Thoracic aorta (tissue), 2 donors: ENCODE data around the gene TMTC2. TPM values are rescaled to one million over a fixed set of nuclear protein-coding genes. Genes with fewer than 3 reads are reported as not detected.

Source experiments
- ATAC-seq: fragments of 150-250 bp; one replicate; pipeline ENCODE4 v1.8.0; 2017; ENCODE audit warnings: low read depth; ENCODE audit not compliant: insufficient number of reproducible peaks, low FRiP score
- DNase-seq: peaks from one replicate; pipeline ENCODE4 v3.0.0-alpha.2; 2020; ENCODE audit warnings: low spot score
- H3K27ac ChIP-seq, 2 donors: fragments of 200-600 bp; sonication (generic); 1 replicate in 1 of 2; 2 replicates in 1 of 2; pipeline ENCODE4 v1.5.1; 2016; ENCODE audit warnings: mild to moderate bottlenecking in 2 of 2, moderate library complexity in 2 of 2
- H3K27me3 ChIP-seq: fragments of 200-600 bp; sonication (generic); replicated peaks from 2 replicates; pipeline ENCODE4 v1.6.0; 2016; ENCODE audit warnings: mild to moderate bottlenecking; ENCODE audit not compliant: insufficient read depth
- H3K36me3 ChIP-seq: fragments of 200-600 bp; sonication (generic); one replicate; pipeline ENCODE4 v1.5.1; 2016
- H3K4me1 ChIP-seq, 2 donors: fragments of 200-600 bp; sonication (generic); 1 replicate in 1 of 2; 2 replicates in 1 of 2; pipeline versions ENCODE4 v1.5.1 to v1.6.0; 2016; ENCODE audit warnings: low read depth in 2 of 2, mild to moderate bottlenecking in 1 of 2; ENCODE audit not compliant: control insufficient read depth in 1 of 2
- H3K4me3 ChIP-seq: fragments of 200-600 bp; sonication (generic); 2 replicates; pipeline ENCODE4 v1.5.1; 2016; ENCODE audit warnings: mild to moderate bottlenecking
- H3K9me3 ChIP-seq: fragments of 200-600 bp; sonication (generic); 2 replicates; pipeline ENCODE4 v1.5.1; 2016
- CTCF ChIP-seq: fragments of 200-600 bp; sonication (generic); IDR thresholded peaks from one replicate; pipeline ENCODE4 v1.5.1; 2019; ENCODE audit warnings: antibody characterized with exemption
- total RNA-seq, 2 donors: library from RNA; depleted of rRNA; stranded (reverse); fragments of >200 nt; gene quantifications; one replicate each; pipeline versions ENCODE4 v1.1.0 to v1.2.3, GENCODE V29; 2016

Gene TMTC2
- total RNA-seq, 2 donors from 2014 or later = 2.8 to 8.6 TPM

- no peaks in the 10 kb centered on the region for H3K36me3 ChIP-seq
- no peak for TF ChIP-seq CTCF
Measured at GRCh38 chr12:82805812-82806497, 119.2 kb downstream of the TMTC2 start.

GRCh38 chr12:82807132-82807737, 120.5 kb downstream of the TMTC2 start:
- no peaks in the 10 kb centered on the region for H3K9me3 ChIP-seq
- no peak overlapping the region for H3K27ac ChIP-seq
- no peaks in the 10 kb centered on the region for H3K27me3 ChIP-seq
- ATAC-seq = no peak
- no peaks in the 10 kb centered on the region for H3K36me3 ChIP-seq
- no peaks in the 10 kb centered on the region for H3K4me1 ChIP-seq
- no peak for TF ChIP-seq CTCF
- H3K4me3 ChIP-seq = no peak overlapping the region
- DNase-seq = no peak

More at GRCh38 chr12:82805812-82806497, 119.2 kb downstream of the TMTC2 start:
- no peaks in the 10 kb centered on the region for H3K27me3 ChIP-seq
- no peaks in the 10 kb centered on the region for H3K9me3 ChIP-seq
- no peaks in the 10 kb centered on the region for H3K4me1 ChIP-seq
- DNase-seq (no peak), ATAC-seq (no peak)
- H3K27ac ChIP-seq = no peak overlapping the region
- no peak overlapping the region for H3K4me3 ChIP-seq

- no peak for ATAC-seq
- no peaks in the 10 kb centered on the region for H3K4me1 ChIP-seq
- no peaks in the 10 kb centered on the region for H3K36me3 ChIP-seq
- H3K27me3 ChIP-seq = no peaks in the 10 kb centered on the region
- H3K4me3 ChIP-seq = no peak overlapping the region
- no peak overlapping the region for H3K27ac ChIP-seq
- no peaks in the 10 kb centered on the region for H3K9me3 ChIP-seq
- TF ChIP-seq CTCF = no peak
- no peak for DNase-seq
Measured at GRCh38 chr12:82810568-82810967, 123.9 kb downstream of the TMTC2 start.

- no peak for DNase-seq
Measured at GRCh38 chr12:82817368-82817767, 130.7 kb downstream of the TMTC2 start.

More at GRCh38 chr12:82817368-82817767, 130.7 kb downstream of the TMTC2 start:
- no peaks in the 10 kb centered on the region for H3K36me3 ChIP-seq
- H3K4me1 ChIP-seq = no peaks in the 10 kb centered on the region
- no peaks in the 10 kb centered on the region for H3K9me3 ChIP-seq
- no peak for ATAC-seq
- no peaks in the 10 kb centered on the region for H3K27me3 ChIP-seq
- H3K27ac ChIP-seq = no peak overlapping the region
- TF ChIP-seq CTCF = no peak
- H3K4me3 ChIP-seq = no peak overlapping the region
